K562 (cell line): ENCODE results near the gene ZNRD2. TPM values are rescaled to one million over a fixed set of nuclear protein-coding genes. Genes with fewer than 3 reads are reported as not detected.

Experiments used
- ADNP ChIP-seq: fragments of 200-800 bp; sonication (Bioruptor generic); IDR thresholded peaks from 2 replicates; pipeline ENCODE4 v1.6.1; 2016; ENCODE audit warnings: missing genetic modification characterization, missing compliant biosample characterization
- ATF3 ChIP-seq, 2 experiments: fragments of 450-650 bp in 1 of 2; sonication (generic) in 1 of 2; formaldehyde crosslinking in 1 of 2; IDR thresholded peaks in 1 of 2; conservative IDR thresholded peaks in 1 of 2; 2 replicates each; pipeline versions ENCODE4 v1.6.1 to v1.8.1; 2016 to 2023; ENCODE audit warnings: mild to moderate bottlenecking in 2 of 2, moderate library complexity in 2 of 2, inconsistent platforms in 1 of 2, missing genetic modification reagents in 1 of 2
- CHD4 ChIP-seq: fragments of 200-600 bp; sonication (generic); IDR thresholded peaks from 3 replicates; pipeline ENCODE4 v1.6.1; 2012; ENCODE audit warnings: low read depth, mild to moderate bottlenecking, mixed read lengths, low read length, inconsistent platforms; ENCODE audit not compliant: insufficient read depth, insufficient replicate concordance, poor library complexity, severe bottlenecking
- FOXJ3 ChIP-seq: sonication (generic); formaldehyde crosslinking; IDR thresholded peaks from 2 replicates; pipeline ENCODE4 v1.4.0; 2020; ENCODE audit warnings: mild to moderate bottlenecking, missing genetic modification reagents
- GATA2 ChIP-seq: sonication (generic); formaldehyde crosslinking; IDR thresholded peaks from 2 replicates; pipeline ENCODE4 v1.4.0; 2020; ENCODE audit warnings: mild to moderate bottlenecking, missing genetic modification reagents
- HMBOX1 ChIP-seq: sonication (generic); IDR thresholded peaks from 2 replicates; pipeline ENCODE4 v1.6.1; 2016
- NR1H2 ChIP-seq: sonication (generic); formaldehyde crosslinking; IDR thresholded peaks from 2 replicates; pipeline ENCODE4 v1.4.0; 2020; ENCODE audit warnings: mild to moderate bottlenecking, missing genetic modification reagents
- NR4A1 ChIP-seq, 2 experiments: fragments of 250-450 bp in 1 of 2; fragments of 450-650 bp in 1 of 2; sonication (Bioruptor Pico) in 1 of 2; IDR thresholded peaks; 2 replicates each; pipeline versions ENCODE4 v1.4.0 to v1.6.1; 2016 to 2020; ENCODE audit warnings: mild to moderate bottlenecking in 2 of 2, missing compliant biosample characterization in 1 of 2, missing genetic modification characterization in 1 of 2, moderate library complexity in 1 of 2
- RAD21 ChIP-seq, 2 experiments: fragments of 250-450 bp in 1 of 2; fragments of 450-650 bp in 1 of 2; sonication (Bioruptor Pico) in 1 of 2; formaldehyde crosslinking in 1 of 2; IDR thresholded peaks in 1 of 2; conservative IDR thresholded peaks in 1 of 2; 2 replicates each; pipeline versions ENCODE4 v1.4.0 to v1.8.0; 2020 to 2022; ENCODE audit warnings: mild to moderate bottlenecking in 2 of 2, moderate library complexity in 1 of 2
- SETDB1 ChIP-seq: IDR thresholded peaks from one replicate; pipeline ENCODE4 v1.6.1; 2012; ENCODE audit warnings: low read length, control low read depth, inconsistent platforms
- TBP ChIP-seq: optimal IDR thresholded peaks from 2 replicates; pipeline ENCODE3; 2011; ENCODE audit warnings: low read depth, low read length, improper control_type of control experiment
- TFAM ChIP-seq: fragments of 250-450 bp; sonication (Bioruptor Pico); conservative IDR thresholded peaks from 2 replicates; pipeline ENCODE4 v1.5.0; 2021; ENCODE audit warnings: mild to moderate bottlenecking, moderate library complexity
- USF2 ChIP-seq: sonication (generic); formaldehyde crosslinking; IDR thresholded peaks from 2 replicates; pipeline ENCODE4 v1.5.0; 2020; ENCODE audit warnings: missing genetic modification reagents
- YBX1 ChIP-seq: fragments of 450-650 bp; IDR thresholded peaks from 2 replicates; pipeline ENCODE4 v1.7.1; 2016; ENCODE audit warnings: mild to moderate bottlenecking
- ZBTB12 ChIP-seq: fragments of 250-450 bp; sonication (Bioruptor Pico); IDR thresholded peaks from 2 replicates; pipeline ENCODE4 v1.4.0; 2020
- ZNF212 ChIP-seq: fragments of 450-650 bp; formaldehyde crosslinking; IDR thresholded peaks from 2 replicates; pipeline ENCODE4 v1.4.0; 2020; ENCODE audit warnings: mild to moderate bottlenecking
- ZNF41 ChIP-seq: fragments of 250-450 bp; sonication (Bioruptor Pico); conservative IDR thresholded peaks from 2 replicates; pipeline ENCODE4 v1.4.0; 2020; ENCODE audit warnings: mild to moderate bottlenecking
- ZNF449 ChIP-seq: fragments of 250-450 bp; sonication (Bioruptor Pico); IDR thresholded peaks from 2 replicates; pipeline ENCODE4 v1.8.0; 2022; ENCODE audit warnings: moderate library complexity, mild to moderate bottlenecking, inconsistent platforms
- ZNF507 ChIP-seq: conservative IDR thresholded peaks from 2 replicates; pipeline ENCODE4 v1.6.1; 2017; ENCODE audit warnings: missing genetic modification characterization, missing compliant biosample characterization
- ZNF57 ChIP-seq: fragments of 450-650 bp; formaldehyde crosslinking; IDR thresholded peaks from 2 replicates; pipeline ENCODE4 v1.4.0; 2020; ENCODE audit warnings: mild to moderate bottlenecking, moderate library complexity
- ZNF766 ChIP-seq: fragments of 200-800 bp; sonication (Bioruptor generic); conservative IDR thresholded peaks from 2 replicates; pipeline ENCODE4 v1.6.1; 2016; ENCODE audit warnings: missing genetic modification characterization, missing compliant biosample characterization
- ZNF830 ChIP-seq: fragments of 250-450 bp; sonication (Bioruptor Pico); IDR thresholded peaks from 2 replicates; pipeline ENCODE4 v1.5.0; 2021; ENCODE audit warnings: mild to moderate bottlenecking
- polyA plus RNA-seq, 8 experiments: library from polyadenylated mRNA; depleted of rRNA in 4 of 8; stranded (reverse) in 5 of 8; unstranded in 3 of 8; fragments of >200 nt; fragmentation: Nextera tagmentation in 2 of 8; fragmentation: Illumina TruSeq in 1 of 8; extraction: Ambion mirVana in 2 of 8; extraction: Trizol in 1 of 8; gene quantifications; 2 replicates each; pipeline versions ENCODE4 v1.2.1 to v1.2.3, GENCODE V29; 2011 to 2014; ENCODE audit warnings: inconsistent platforms in 1 of 8, missing spikeins in 1 of 8
- total RNA-seq, 7 experiments: library from RNA; depleted of rRNA in 6 of 7; stranded (reverse); fragments of >200 nt in 6 of 7; fragmentation: Illumina TruSeq in 2 of 7; extraction: Trizol in 2 of 7; gene quantifications; 2 replicates each; pipeline versions ENCODE4 v1.2.1 to v1.2.3, GENCODE V29; 2011 to 2021; ENCODE audit warnings: low replicate concordance in 1 of 7

The ZNRD2 gene
- total and polyA plus RNA-seq, 9 of the 15 experiments (the other 6 are each of a cell fraction or from before 2014, with no cell fraction given) = 13.4 to 129 (median 60.4) TPM

GRCh38 chr11:65593518-65594414 lies 23.5 kb downstream of the ZNRD2 start (continued):
- TF ChIP-seq USF2 = no peak
- TF ChIP-seq ZBTB12 (CRISPR knock-in tag) = no peak
- TF ChIP-seq HMBOX1 = no peak
- TF ChIP-seq ZNF449 (CRISPR knock-in tag) = no peak
- no peak for TF ChIP-seq ADNP (tag)
- TF ChIP-seq RAD21 (CRISPR knock-in tag; conservative IDR thresholded peaks at IDR 0.05 in 1 of 2, IDR thresholded peaks at IDR 0.05 in 1 of 2) = peak; percentile 29 to 54; a peak in 3 of 4 replicates
- no peak for TF ChIP-seq ZNF212 (CRISPR knock-in tag)
- TF ChIP-seq ZNF41 (CRISPR knock-in tag) = no peak
- TF ChIP-seq ZNF507 (tag) = no peak
- TF ChIP-seq SETDB1 = no peak
- TF ChIP-seq ZNF766 (CRISPR knock-in tag) = no peak
- TF ChIP-seq GATA2 (CRISPR knock-in tag) = no peak
- no peak for TF ChIP-seq ZNF830 (CRISPR knock-in tag)
- TF ChIP-seq CHD4 = no peak
- no peak for TF ChIP-seq NR4A1 (CRISPR knock-in tag; IDR thresholded peaks at IDR 0.05)
- TF ChIP-seq NR4A1 (tag; IDR thresholded peaks at IDR 0.05) = no peak
- no peak for TF ChIP-seq TFAM
- TF ChIP-seq ZNF57 = no peak
- TF ChIP-seq NR1H2 (CRISPR knock-in tag) = no peak
- no peak for TF ChIP-seq FOXJ3 (CRISPR knock-in tag)
- TF ChIP-seq TBP = no peak
- TF ChIP-seq ATF3 (IDR thresholded peaks at IDR 0.05) = no peak
- TF ChIP-seq ATF3 (CRISPR knock-in tag; conservative IDR thresholded peaks at IDR 0.05) = no peak
- no peak for TF ChIP-seq YBX1
